ENCODE measurements around the gene PREX1. TPM values are rescaled to one million over a fixed set of nuclear protein-coding genes. Genes with fewer than 3 reads are reported as not detected.

PREX1 gene
- total and polyA plus RNA-seq, 7 experiments from 2014 or later: 2.9 to 143 (median 48.6) TPM

- peaks cover 0 to 19% (median 0%) of the 10 kb centered on the region in 3 experiments for H3K36me3 ChIP-seq (ENCODE audit: control insufficient read depth in 2 of 3, insufficient read depth in 3 of 3, low read length in 3 of 3)
- H3K4me3 ChIP-seq (ENCODE audit: low read length): no peak overlapping the region
- H3K4me1 ChIP-seq (ENCODE audit: control insufficient read depth in 2 of 2, insufficient read depth in 2 of 2, low read length in 2 of 2): peaks cover 24 to 57% of the 10 kb centered on the region in 2 donors
- Mint-ChIP-seq H3K4me1 (peaks cover 29 to 68% (median 48%) of the 10 kb centered on the region in 7 donors), H3K27ac (peak overlapping the region in 5 of 9 donors; percentile 38 to 89 (median 51)), H3K27me3 (no peaks in the 10 kb centered on the region), H3K36me3 (peaks cover 0 to 58% (median 0%) of the 10 kb centered on the region in 5 donors), H3K4me3 (peak overlapping the region in 3 of 10 donors; percentile 10 to 68 (median 36)), H3K9me3 (peaks cover 0 to 4% (median 0%) of the 10 kb centered on the region in 11 donors)
- CTCF ChIA-PET: interaction anchor here (0.7 kb wide), 1 partner anchor 8 kb away, joined by 4 read pairs; no protein-coding TSS in a partner anchor
- ATAC-seq (peak; percentile 68), DNase-seq (no peak)
- intact Hi-C loops (cut with micrococcal nuclease): no loop called here
- H3K9me3 ChIP-seq (ENCODE audit: control insufficient read depth in 2 of 3, low read length in 3 of 3): no peaks in the 10 kb centered on the region
- POLR2A ChIA-PET: no interaction called here
- H3K27me3 ChIP-seq (ENCODE audit: control insufficient read depth in 2 of 2, insufficient read depth in 2 of 2, low read length in 2 of 2): no peaks in the 10 kb centered on the region
- H3K27ac ChIP-seq (ENCODE audit: low read depth, low read length): no peak overlapping the region
Observed at GRCh38 chr20:48722002-48722731, 105.6 kb downstream of the PREX1 start.

DNA sequence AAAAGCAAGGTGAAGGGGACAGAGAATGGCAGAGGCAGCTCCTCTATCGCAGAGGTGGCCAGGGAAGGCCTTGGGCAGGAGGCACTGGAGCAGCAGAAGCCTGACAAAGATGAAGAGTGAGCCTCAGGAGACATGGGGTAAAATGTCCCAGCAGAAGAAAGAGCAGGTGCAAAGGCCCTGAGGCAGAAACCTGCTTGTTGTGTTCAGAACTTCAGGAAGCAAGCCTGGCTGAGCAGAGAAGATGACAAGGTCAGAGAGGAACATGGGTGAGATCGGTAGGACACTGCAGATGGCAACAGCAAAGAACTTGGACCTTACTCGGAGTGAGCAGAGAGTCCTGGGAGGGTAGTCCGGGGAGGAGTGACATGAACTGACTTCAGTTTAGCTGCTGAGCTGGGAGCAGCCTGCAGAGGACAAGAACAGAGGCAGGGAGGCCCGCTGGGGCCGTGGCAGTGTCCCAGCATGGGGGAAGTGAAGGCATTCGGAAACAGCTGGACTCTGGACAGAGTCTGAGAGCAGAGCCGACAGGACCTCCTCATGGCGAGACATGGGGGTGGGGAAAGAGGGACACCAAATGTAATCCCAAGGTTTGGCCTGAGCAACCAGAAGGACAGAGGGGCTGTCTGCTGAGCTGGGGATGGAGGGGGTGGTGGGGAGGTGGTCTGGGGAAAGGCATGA is 106.3 kb downstream of the PREX1 start:
- Histone ChIP-seq H3K9me3 (ENCODE audit: control insufficient read depth in 2 of 3, low read length in 3 of 3) (no peaks in the 10 kb centered on the region), H3K4me3 (ENCODE audit: low read length) (no peak overlapping the region), H3K36me3 (ENCODE audit: control insufficient read depth in 2 of 3, insufficient read depth in 3 of 3, low read length in 3 of 3) (peaks cover 0 to 12% (median 0%) of the 10 kb centered on the region in 3 experiments), H3K27ac (ENCODE audit: low read depth, low read length) (no peak overlapping the region), H3K27me3 (ENCODE audit: control insufficient read depth in 2 of 2, insufficient read depth in 2 of 2, low read length in 2 of 2) (no peaks in the 10 kb centered on the region), H3K4me1 (ENCODE audit: control insufficient read depth in 2 of 2, insufficient read depth in 2 of 2, low read length in 2 of 2) (peaks cover 31 to 64% of the 10 kb centered on the region in 2 donors)
- Mint-ChIP-seq H3K4me3 (no peak overlapping the region), H3K36me3 (peaks cover 0 to 54% (median 0%) of the 10 kb centered on the region in 5 donors), H3K9me3 (peaks cover 0 to 4% (median 0%) of the 10 kb centered on the region in 11 donors), H3K4me1 (peaks cover 32 to 71% (median 50%) of the 10 kb centered on the region in 7 donors), H3K27me3 (no peaks in the 10 kb centered on the region), H3K27ac (peak overlapping the region in 5 of 9 donors; percentile 8 to 89 (median 44))
- no peak for DNase-seq
- ChIA-PET POLR2A (no interaction called here), CTCF (interaction anchor here (0.7 kb wide), 1 partner anchor 8 kb away, joined by 4 read pairs; no protein-coding TSS in a partner anchor)
- no peak for ATAC-seq
- intact Hi-C loops (cut with micrococcal nuclease): no loop called here

DNA sequence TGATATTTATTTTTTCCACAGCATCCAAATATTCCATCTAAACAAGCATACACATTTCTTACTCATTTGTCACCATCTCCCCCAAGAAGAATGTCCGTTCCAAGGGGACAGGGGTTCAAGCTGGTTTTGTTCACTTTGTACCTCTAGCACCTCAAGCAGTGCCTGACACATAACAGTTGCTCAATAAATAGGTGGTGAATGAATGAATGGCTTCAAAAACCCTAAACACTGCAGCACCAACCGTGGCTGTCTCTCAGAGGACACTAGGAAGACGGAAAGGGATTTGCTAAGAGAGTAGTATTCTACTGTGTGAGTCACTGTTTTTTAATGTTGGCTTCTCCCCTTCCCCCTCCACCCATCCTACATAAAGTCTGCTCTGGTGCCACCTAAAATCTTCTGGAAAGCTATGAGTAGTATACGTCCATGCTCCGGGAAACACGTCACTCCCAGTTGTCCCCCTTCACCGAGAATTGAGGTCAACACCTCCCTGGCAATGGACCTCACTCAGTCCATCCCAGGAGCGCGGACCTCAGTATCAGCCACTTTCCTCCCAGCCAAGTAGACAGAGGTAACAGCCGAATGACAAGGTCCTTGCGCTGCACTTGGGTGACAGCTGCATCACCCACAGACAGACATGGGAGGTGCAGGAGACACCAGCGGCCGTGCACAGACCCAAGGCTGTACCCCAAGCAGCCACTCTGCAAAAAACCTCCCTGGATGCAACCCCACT is 107.4 kb downstream of the PREX1 start:
- Mint-ChIP-seq H3K9me3 (peaks cover 0 to 4% (median 0%) of the 10 kb centered on the region in 11 donors), H3K4me1 (peaks cover 42 to 79% (median 61%) of the 10 kb centered on the region in 7 donors), H3K27ac (peak overlapping the region in 6 of 9 donors; percentile 44 to 89 (median 67)), H3K4me3 (peak overlapping the region in 4 of 10 donors; percentile 18 to 86 (median 37)), H3K36me3 (peaks cover 0 to 53% (median 0%) of the 10 kb centered on the region in 5 donors), H3K27me3 (no peaks in the 10 kb centered on the region)
- ChIA-PET CTCF (no interaction called here), POLR2A (interaction anchor here (0.6 kb wide), 1 partner anchor 46 kb away, joined by 3 read pairs; no protein-coding TSS in a partner anchor)
- peaks cover 0 to 3% (median 0%) of the 10 kb centered on the region in 3 experiments for H3K36me3 ChIP-seq (ENCODE audit: control insufficient read depth in 2 of 3, insufficient read depth in 3 of 3, low read length in 3 of 3)
- no peak overlapping the region for H3K27ac ChIP-seq (ENCODE audit: low read depth, low read length)
- no peak for DNase-seq
- ATAC-seq: no peak
- no peaks in the 10 kb centered on the region for H3K27me3 ChIP-seq (ENCODE audit: control insufficient read depth in 2 of 2, insufficient read depth in 2 of 2, low read length in 2 of 2)
- no peak overlapping the region for H3K4me3 ChIP-seq (ENCODE audit: low read length)
- peaks cover 42 to 75% of the 10 kb centered on the region in 2 donors for H3K4me1 ChIP-seq (ENCODE audit: control insufficient read depth in 2 of 2, insufficient read depth in 2 of 2, low read length in 2 of 2)
- intact Hi-C loops (cut with micrococcal nuclease): no loop called here
- H3K9me3 ChIP-seq (ENCODE audit: control insufficient read depth in 2 of 3, low read length in 3 of 3): no peaks in the 10 kb centered on the region

DNA sequence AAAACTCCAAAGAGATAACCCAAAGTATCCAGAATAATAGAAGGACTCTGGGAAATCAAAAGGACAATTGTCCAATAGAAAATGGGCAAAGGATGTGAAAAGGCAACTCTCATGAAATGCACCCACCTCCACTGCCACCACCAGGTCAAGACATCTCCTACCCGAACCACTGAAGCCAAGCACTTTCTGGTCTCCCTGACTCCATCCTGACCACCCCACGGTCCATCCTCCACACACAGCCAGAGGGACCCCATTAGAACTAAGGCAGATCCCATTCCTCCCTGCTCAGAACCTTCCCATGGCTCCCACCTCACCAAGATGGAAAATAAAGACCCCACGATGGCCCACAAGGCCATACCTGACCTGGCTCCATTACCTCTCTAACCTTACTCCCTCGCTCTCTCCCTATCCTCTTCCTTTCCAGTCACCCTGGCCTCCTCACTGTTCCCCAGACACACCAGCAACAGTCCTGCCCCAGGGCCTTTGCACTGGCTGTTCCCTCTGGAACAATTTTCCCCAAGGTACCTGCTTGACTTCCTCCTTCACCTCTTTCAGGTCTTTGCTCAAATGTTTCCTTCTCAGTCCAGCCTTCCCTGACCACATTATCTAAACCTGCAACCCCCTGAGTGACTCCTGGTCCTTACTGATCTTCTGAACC is 108.1 kb downstream of the PREX1 start:
- H3K27ac ChIP-seq (ENCODE audit: low read depth, low read length): no peak overlapping the region
- DNase-seq (no peak), ATAC-seq (no peak)
- peaks cover 0 to 3% (median 0%) of the 10 kb centered on the region in 3 experiments for H3K36me3 ChIP-seq (ENCODE audit: control insufficient read depth in 2 of 3, insufficient read depth in 3 of 3, low read length in 3 of 3)
- ChIA-PET CTCF (no interaction called here), POLR2A (interaction anchor here (0.6 kb wide), 1 partner anchor 46 kb away, joined by 3 read pairs; no protein-coding TSS in a partner anchor)
- H3K4me1 Mint-ChIP-seq: peaks cover 45 to 84% (median 65%) of the 10 kb centered on the region in 7 donors
- peaks cover 0 to 55% (median 0%) of the 10 kb centered on the region in 5 donors for H3K36me3 Mint-ChIP-seq
- no peaks in the 10 kb centered on the region for H3K27me3 ChIP-seq (ENCODE audit: control insufficient read depth in 2 of 2, insufficient read depth in 2 of 2, low read length in 2 of 2)
- H3K4me3 ChIP-seq (ENCODE audit: low read length): peak overlapping the region; percentile 3
- H3K9me3 Mint-ChIP-seq: peaks cover 0 to 4% (median 0%) of the 10 kb centered on the region in 11 donors
- no peaks in the 10 kb centered on the region for H3K9me3 ChIP-seq (ENCODE audit: control insufficient read depth in 2 of 3, low read length in 3 of 3)
- H3K4me1 ChIP-seq (ENCODE audit: control insufficient read depth in 2 of 2, insufficient read depth in 2 of 2, low read length in 2 of 2): peaks cover 47 to 82% of the 10 kb centered on the region in 2 donors
- peak overlapping the region in 6 of 10 donors; percentile 18 to 86 (median 35) for H3K4me3 Mint-ChIP-seq
- intact Hi-C loops (cut with micrococcal nuclease): loop anchor here (1.0 to 5.0 kb wide), 4 partner anchors 43 to 202 kb away; partner anchors contain the start of genes ARFGEF2 (in 1 of the 2) and PREX1 (in 1 of the 2)
- H3K27me3 Mint-ChIP-seq: no peaks in the 10 kb centered on the region
- peak overlapping the region in 8 of 9 donors; percentile 2 to 84 (median 50) for H3K27ac Mint-ChIP-seq

GRCh38 chr20:48718786-48719578 is 108.8 kb downstream of the PREX1 start:
- H3K4me1 Mint-ChIP-seq: peaks cover 45 to 90% (median 65%) of the 10 kb centered on the region in 7 donors
- peaks cover 0 to 4% (median 0%) of the 10 kb centered on the region in 11 donors for H3K9me3 Mint-ChIP-seq
- ATAC-seq (peak; percentile 42), DNase-seq (peak in 2 of 9 donors; percentile 3 to 31)
- H3K4me3 ChIP-seq (ENCODE audit: low read length): peak overlapping the region; percentile 3
- no peaks in the 10 kb centered on the region for H3K27me3 Mint-ChIP-seq
- peak overlapping the region in 5 of 9 donors; percentile 37 to 84 (median 78) for H3K27ac Mint-ChIP-seq
- POLR2A ChIA-PET: no interaction called here
- peaks cover 0 to 55% (median 0%) of the 10 kb centered on the region in 5 donors for H3K36me3 Mint-ChIP-seq
- H3K9me3 ChIP-seq (ENCODE audit: control insufficient read depth in 2 of 3, low read length in 3 of 3): no peaks in the 10 kb centered on the region
- H3K27me3 ChIP-seq (ENCODE audit: control insufficient read depth in 2 of 2, insufficient read depth in 2 of 2, low read length in 2 of 2): no peaks in the 10 kb centered on the region
- peak overlapping the region in 5 of 10 donors; percentile 10 to 86 (median 32) for H3K4me3 Mint-ChIP-seq
- H3K36me3 ChIP-seq (ENCODE audit: control insufficient read depth in 2 of 3, insufficient read depth in 3 of 3, low read length in 3 of 3): peaks cover 0 to 3% (median 0%) of the 10 kb centered on the region in 3 experiments
- H3K4me1 ChIP-seq (ENCODE audit: control insufficient read depth in 2 of 2, insufficient read depth in 2 of 2, low read length in 2 of 2): peaks cover 47 to 86% of the 10 kb centered on the region in 2 donors
- intact Hi-C loops (cut with micrococcal nuclease): loop anchor here (1.0 to 5.0 kb wide), 4 partner anchors 43 to 202 kb away; partner anchors contain the start of genes ARFGEF2 (in 1 of the 2) and PREX1 (in 1 of the 2)
- CTCF ChIA-PET: interaction anchor here (1.3 kb wide), 1 partner anchor 12 kb away, joined by 3 read pairs; no protein-coding TSS in a partner anchor
- no peak overlapping the region for H3K27ac ChIP-seq (ENCODE audit: low read depth, low read length)
